Activated T-cell treated with anti-CD3 and anti-CD28 coated beads, Interleukin-2, amount 50 U/mL, for 72 hours (primary cell): ENCODE data around the gene CEP350. TPM values are rescaled to one million over a fixed set of nuclear protein-coding genes. Genes with fewer than 3 reads are reported as not detected.

Experiments used
- ATAC-seq, 2 donors: fragments of 150-1000 bp; cut with Tn5 transposase; replicated peaks in 1 of 2; 2 replicates each; pipeline ENCODE4 v1.10.0; 2021; ENCODE audit warnings: moderate library complexity in 2 of 2, mild to moderate bottlenecking in 1 of 2
- DNase-seq, 2 donors: peaks; one replicate each; pipeline ENCODE4 v3.0.0; 2021 to 2022; ENCODE audit warnings: mixed read lengths in 1 of 2
- H3K27ac Mint-ChIP-seq: one replicate; pipeline ENCODE4 v1.8.0; 2022; ENCODE audit warnings: mild to moderate bottlenecking, moderate library complexity, mixed read lengths
- H3K27me3 Mint-ChIP-seq: one replicate; pipeline ENCODE4 v1.8.0; 2022; ENCODE audit warnings: low read depth, mixed read lengths
- H3K36me3 Mint-ChIP-seq, 2 donors: one replicate each; pipeline ENCODE4 v1.8.0; 2022; ENCODE audit warnings: mixed read lengths in 2 of 2, mild to moderate bottlenecking in 1 of 2; ENCODE audit not compliant: insufficient read depth in 2 of 2
- H3K4me1 Mint-ChIP-seq: one replicate; pipeline ENCODE4 v1.8.0; 2022; ENCODE audit warnings: low read depth, mixed read lengths
- H3K4me3 Mint-ChIP-seq, 2 donors: one replicate each; pipeline ENCODE4 v1.8.0; 2022; ENCODE audit warnings: mild to moderate bottlenecking in 2 of 2, mixed read lengths in 2 of 2, moderate library complexity in 2 of 2
- H3K9me3 Mint-ChIP-seq, 2 donors: one replicate each; pipeline ENCODE4 v1.8.0; 2022; ENCODE audit warnings: mixed read lengths in 2 of 2
- total RNA-seq, 2 donors: library from RNA; stranded (reverse); gene quantifications; one replicate each; pipeline ENCODE4 v1.2.3, GENCODE V29; 2022

CEP350 gene
- total RNA-seq, 2 donors from 2014 or later = 60.6 to 63.7 TPM

DNA sequence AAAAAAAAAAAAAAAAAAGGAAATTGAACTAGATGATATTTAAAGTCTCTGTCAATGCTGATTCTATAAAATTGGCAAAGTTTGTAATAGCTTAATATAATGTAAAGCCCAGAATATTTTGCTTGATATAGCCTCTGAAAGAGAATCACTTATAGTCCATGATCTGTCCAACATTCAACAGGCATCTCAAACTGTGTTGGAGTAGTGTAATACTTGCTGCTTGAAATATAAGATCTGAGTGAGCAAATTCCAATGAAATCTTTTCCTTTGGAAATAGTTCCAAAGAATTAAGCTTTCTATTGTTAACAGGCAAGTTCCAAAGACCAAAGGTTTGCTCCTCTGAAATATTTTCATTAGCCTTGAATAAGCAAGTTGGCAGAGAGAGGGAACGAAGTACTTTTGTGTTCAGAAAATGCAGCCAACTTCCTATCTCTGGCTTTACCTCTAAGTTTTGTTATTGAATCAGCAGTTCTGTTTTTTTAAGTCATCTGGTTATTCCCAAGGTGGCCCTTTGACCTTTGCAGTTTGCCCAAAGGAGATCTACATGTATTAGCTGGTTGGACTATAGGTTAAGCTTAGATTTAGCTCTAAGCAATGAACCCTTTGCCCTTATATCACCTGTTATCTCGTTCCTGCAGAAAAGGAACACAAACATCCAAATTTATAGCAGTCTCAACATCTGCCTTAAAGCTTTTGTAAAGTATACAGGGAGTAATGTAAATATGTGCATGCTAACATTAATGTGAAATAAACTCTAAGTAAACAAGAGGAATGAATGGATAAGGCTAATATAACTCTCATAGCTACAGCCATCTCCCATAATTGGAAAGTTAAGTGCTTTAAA is 24.4 kb upstream of the CEP350 start:
- H3K9me3 Mint-ChIP-seq = no peaks in the 10 kb centered on the region
- H3K4me3 Mint-ChIP-seq = no peak overlapping the region
- no peak for DNase-seq
- no peaks in the 10 kb centered on the region for H3K27me3 Mint-ChIP-seq
- ATAC-seq = no peak
- H3K36me3 Mint-ChIP-seq = no peaks in the 10 kb centered on the region
- H3K4me1 Mint-ChIP-seq = no peaks in the 10 kb centered on the region
- H3K27ac Mint-ChIP-seq = no peak overlapping the region

DNA sequence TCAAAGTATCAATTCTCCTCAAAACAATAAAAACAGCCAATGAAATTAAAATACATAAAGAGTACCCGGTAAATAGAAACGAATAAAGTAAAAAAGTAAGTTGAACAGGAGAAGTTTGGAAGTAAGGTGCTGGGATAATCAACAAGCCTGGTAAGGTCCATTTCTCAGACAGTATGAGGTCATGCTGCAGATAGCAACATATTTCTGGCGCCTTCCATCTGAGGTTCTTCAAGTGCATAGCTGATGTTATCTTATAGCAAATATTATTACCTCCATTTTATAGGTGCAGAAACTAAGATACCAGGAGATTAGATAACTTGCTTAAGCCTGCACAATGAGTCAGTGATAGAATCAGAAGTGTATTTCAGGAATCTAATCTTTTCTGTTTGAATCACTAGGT is 23.7 kb upstream of the CEP350 start:
- Mint-ChIP-seq H3K36me3 (no peaks in the 10 kb centered on the region), H3K27me3 (no peaks in the 10 kb centered on the region), H3K9me3 (no peaks in the 10 kb centered on the region), H3K4me1 (no peaks in the 10 kb centered on the region), H3K27ac (no peak overlapping the region), H3K4me3 (no peak overlapping the region)
- DNase-seq (no peak), ATAC-seq (no peak)

DNA sequence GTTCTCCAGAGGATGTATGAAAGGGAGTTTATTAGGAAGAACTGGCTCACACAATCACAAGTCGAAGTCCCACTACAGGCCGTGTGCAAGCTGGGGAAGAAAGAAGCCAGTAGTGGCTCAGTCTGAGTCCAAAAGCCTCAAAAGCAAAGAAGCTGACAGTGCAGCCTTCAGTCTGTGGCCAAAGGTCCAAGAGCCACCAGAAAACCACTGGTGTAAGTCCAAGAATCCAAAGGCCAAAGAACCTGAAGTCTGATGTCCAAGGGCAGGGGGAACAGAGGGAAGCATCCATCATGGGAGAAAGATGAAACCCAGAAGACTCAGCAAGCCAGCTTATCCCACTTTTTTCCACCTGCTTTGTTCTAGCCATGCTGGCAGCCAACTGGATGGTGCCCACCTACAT is 21.4 kb upstream of the CEP350 start:
- H3K36me3 Mint-ChIP-seq = no peaks in the 10 kb centered on the region
- H3K9me3 Mint-ChIP-seq = no peaks in the 10 kb centered on the region
- H3K4me3 Mint-ChIP-seq = no peak overlapping the region
- no peaks in the 10 kb centered on the region for H3K27me3 Mint-ChIP-seq
- ATAC-seq = no peak
- H3K4me1 Mint-ChIP-seq = no peaks in the 10 kb centered on the region
- DNase-seq = no peak
- no peak overlapping the region for H3K27ac Mint-ChIP-seq

DNA sequence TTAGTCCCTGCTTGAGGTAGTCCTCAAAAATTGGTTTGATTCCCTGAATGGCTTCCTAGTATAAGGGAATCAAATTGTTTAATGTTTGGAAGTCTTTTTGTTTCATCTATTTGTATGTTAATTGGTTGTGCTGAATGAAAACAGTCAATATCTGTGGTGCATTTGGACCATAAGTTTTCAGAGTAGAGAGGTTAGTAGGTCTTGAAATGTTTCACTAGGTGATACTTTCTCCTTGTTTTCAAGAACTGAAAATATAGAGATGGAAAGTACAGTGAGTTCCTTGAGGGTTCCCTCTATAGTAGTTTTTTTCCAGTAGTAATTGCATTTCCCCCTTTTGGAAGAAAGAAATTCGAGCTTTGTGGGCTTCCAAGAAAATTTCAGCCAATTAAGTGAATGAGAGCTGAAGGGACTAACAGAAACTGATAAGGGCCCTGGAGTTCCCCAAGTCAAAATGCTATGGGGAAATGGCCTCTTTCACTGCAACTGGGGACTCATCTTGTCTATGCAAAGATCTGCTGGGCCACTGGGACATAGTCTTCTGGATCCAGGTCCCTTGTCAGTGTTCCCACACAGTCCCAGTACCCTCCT is 18.6 kb upstream of the CEP350 start:
- H3K4me3 Mint-ChIP-seq = no peak overlapping the region
- DNase-seq (no peak), ATAC-seq (no peak)
- no peak overlapping the region for H3K27ac Mint-ChIP-seq
- H3K27me3 Mint-ChIP-seq = no peaks in the 10 kb centered on the region
- no peaks in the 10 kb centered on the region for H3K36me3 Mint-ChIP-seq
- H3K4me1 Mint-ChIP-seq = no peaks in the 10 kb centered on the region
- no peaks in the 10 kb centered on the region for H3K9me3 Mint-ChIP-seq

DNA sequence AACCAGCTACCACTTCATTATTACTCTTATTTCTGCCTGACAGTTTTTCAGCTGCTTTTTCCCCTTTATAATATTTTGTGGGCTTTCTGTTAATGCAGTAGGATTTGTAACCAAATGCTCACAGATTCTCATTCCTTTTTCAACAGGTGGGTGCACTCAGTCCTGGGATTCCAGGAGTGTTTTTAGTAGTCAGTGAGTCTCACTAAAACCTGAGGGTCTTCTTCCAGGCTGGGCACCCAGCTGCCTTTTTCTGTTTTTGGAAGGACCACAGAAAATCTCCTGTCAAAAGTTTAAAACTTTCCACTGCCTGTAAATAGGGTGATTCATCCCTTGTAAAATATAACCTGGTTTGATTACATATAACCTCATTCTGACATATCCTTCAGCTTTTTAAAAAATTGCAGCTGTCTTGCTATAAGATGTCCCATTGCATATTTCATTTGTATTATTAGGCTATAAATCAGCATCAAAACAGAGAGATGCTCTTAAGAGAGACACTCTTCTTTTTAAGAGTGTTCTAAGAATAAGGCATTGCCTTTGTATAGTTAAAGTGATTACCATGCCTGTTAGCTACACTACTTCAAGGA is 16.8 kb upstream of the CEP350 start:
- Mint-ChIP-seq H3K27me3 (no peaks in the 10 kb centered on the region), H3K4me3 (no peak overlapping the region), H3K9me3 (no peaks in the 10 kb centered on the region), H3K36me3 (no peaks in the 10 kb centered on the region), H3K27ac (no peak overlapping the region), H3K4me1 (no peaks in the 10 kb centered on the region)
- DNase-seq (no peak), ATAC-seq (no peak)

DNA sequence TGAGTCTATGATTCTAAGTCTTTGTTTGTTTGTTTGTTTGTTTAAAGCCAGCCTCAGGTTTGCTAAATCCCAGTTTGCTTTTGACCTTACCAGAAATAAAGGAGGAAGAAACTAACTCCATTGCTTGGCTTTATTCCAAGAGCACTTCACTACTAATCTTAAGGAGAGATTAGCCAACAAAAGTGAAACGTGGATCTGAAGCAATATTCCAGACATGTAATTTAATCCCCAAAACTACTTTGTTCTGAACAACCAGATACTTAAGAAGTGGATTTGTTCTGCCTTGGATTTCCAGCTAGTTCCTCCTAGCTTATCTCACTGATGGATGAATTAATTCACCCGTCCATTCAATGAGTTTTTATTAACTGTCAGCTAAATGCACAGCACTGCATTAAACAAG is 15.9 kb upstream of the CEP350 start:
- H3K27me3 Mint-ChIP-seq = no peaks in the 10 kb centered on the region
- H3K27ac Mint-ChIP-seq = no peak overlapping the region
- no peaks in the 10 kb centered on the region for H3K9me3 Mint-ChIP-seq
- DNase-seq (no peak), ATAC-seq (no peak)
- H3K36me3 Mint-ChIP-seq = no peaks in the 10 kb centered on the region
- no peaks in the 10 kb centered on the region for H3K4me1 Mint-ChIP-seq
- H3K4me3 Mint-ChIP-seq = no peak overlapping the region

DNA sequence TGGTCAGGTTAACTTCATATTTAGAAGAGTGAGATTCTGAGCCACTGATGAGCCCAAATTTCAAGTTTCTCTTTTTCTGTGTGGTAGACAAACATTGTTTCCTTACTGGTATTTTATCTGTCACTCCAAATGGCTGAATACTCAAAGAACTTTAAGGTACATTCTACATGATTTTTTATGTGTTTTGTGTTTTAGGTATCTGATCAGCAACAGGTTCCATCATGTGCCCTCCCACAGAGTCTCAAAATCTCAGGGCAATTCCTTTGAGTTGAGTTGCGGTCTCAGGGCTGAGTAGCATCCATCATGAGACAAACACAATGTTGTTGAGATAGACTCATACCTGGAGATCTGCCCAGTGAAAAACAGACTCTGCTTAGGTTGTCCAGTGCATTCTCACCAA is 14.7 kb upstream of the CEP350 start:
- H3K4me1 Mint-ChIP-seq = no peaks in the 10 kb centered on the region
- H3K36me3 Mint-ChIP-seq = no peaks in the 10 kb centered on the region
- ATAC-seq (no peak), DNase-seq (no peak)
- H3K9me3 Mint-ChIP-seq = no peaks in the 10 kb centered on the region
- H3K4me3 Mint-ChIP-seq = no peak overlapping the region
- H3K27ac Mint-ChIP-seq = no peak overlapping the region
- no peaks in the 10 kb centered on the region for H3K27me3 Mint-ChIP-seq

DNA sequence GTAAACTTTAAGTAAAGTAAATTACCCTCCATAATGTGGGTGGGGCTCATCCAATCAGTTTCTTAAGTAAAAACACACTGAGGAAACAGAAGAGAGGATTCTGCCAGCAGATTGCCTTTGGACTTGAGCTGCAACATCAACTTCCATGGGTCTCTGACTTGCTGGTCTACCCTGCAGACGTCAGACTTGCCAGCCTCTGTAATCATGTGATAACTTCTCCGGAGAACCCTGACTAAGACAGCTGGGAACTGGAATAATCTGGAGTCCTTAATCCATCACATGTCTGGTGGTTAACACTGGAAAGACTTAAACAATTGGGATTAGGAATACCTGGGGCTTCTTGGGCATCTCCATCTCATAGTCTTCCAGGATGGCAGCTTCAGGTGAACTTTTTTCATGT is 13.2 kb upstream of the CEP350 start:
- no peaks in the 10 kb centered on the region for H3K4me1 Mint-ChIP-seq
- no peaks in the 10 kb centered on the region for H3K36me3 Mint-ChIP-seq

DNA sequence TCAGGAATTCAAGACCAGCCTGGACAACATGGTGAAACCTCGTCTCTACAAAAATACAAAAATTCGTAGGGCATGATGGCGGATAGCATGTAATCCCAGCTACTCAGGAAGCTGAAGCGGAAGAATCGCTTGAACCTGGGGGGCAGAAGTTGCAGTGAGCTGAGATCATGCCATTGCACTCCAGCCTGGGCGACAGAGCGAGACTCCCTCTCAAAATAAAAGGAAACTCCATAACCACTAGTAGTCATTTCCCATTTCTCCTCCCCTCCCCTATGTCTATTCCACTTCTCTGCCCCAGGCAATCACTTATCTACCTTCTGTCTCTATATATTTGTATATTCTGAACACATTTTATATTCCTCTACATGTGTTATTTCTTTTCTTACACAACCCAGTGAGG is 4.0 kb upstream of the CEP350 start:
- no peak for DNase-seq
- Mint-ChIP-seq H3K36me3 (no peaks in the 10 kb centered on the region), H3K4me3 (no peak overlapping the region), H3K27me3 (no peaks in the 10 kb centered on the region), H3K9me3 (peaks cover 0 to 1% of the 10 kb centered on the region in 2 donors), H3K4me1 (peaks cover 28% of the 10 kb centered on the region), H3K27ac (no peak overlapping the region)
- no peak for ATAC-seq

More for the DNA sequence above, 13.2 kb upstream of the CEP350 start:
- no peak overlapping the region for H3K27ac Mint-ChIP-seq
- no peak overlapping the region for H3K4me3 Mint-ChIP-seq
- no peaks in the 10 kb centered on the region for H3K9me3 Mint-ChIP-seq
- DNase-seq (no peak), ATAC-seq (no peak)
- H3K27me3 Mint-ChIP-seq = no peaks in the 10 kb centered on the region

DNA sequence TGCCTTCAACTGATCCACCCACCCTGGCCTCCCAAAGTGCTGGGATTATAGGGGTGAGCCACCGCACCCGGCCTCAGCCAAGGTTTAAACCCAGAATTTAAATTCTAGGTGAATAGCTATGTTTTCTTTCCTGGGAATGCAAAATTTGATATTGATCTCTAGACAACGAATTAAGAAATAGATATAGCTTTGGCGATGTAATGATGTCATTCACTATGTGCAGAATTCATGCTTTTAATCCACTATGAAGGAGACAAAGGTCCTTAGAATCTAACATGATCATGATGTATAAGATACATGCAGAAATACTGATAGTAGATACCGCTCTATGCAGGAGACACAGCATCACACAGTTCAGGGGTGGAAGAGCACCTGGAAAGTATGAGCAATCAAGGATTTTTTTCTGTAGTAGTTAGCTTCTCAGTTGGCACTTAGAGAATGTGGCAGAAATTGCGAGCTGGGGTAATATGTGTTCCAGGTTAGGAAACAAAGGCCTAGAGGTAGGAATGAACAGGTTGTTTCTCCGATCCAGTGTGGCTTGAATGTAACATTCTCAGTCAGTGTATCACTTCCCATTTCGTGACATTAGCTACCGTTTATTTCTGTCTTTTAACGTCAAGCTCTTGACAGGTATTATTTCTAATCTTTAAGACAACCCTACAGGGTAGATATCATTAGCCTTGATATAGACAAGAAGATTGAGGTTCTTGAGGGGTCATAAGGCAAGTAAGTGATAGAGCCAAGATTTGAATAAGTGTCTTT is 3.0 kb upstream of the CEP350 start:
- Mint-ChIP-seq H3K27ac (peak overlapping the region; percentile 4), H3K4me1 (peaks cover 38% of the 10 kb centered on the region), H3K36me3 (no peaks in the 10 kb centered on the region), H3K27me3 (no peaks in the 10 kb centered on the region), H3K9me3 (peaks cover 0 to 1% of the 10 kb centered on the region in 2 donors), H3K4me3 (peak overlapping the region in 1 of 2 donors; percentile 69)
- no peak for ATAC-seq
- DNase-seq = no peak

DNA sequence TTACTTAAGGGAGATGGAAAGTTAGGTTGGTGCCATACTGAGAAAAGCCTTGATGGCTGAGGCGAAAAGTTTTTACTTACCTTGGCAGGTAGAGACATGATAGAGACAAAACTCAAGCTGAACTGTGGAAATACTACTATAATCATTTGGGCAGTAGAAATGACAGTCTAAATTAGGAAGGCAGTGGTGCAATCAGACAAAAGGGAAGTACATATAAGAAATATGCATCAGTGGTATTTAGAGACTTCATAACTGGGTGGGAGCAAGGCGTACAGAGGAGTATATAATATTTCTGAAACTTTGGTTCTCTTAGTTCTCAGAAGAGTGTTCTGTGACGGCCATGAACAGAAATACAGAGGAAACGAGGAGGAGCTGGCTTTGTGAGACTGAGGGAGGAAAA is 2.4 kb upstream of the CEP350 start:
- Mint-ChIP-seq H3K27me3 (no peaks in the 10 kb centered on the region), H3K9me3 (peaks cover 0 to 1% of the 10 kb centered on the region in 2 donors), H3K4me1 (peaks cover 44% of the 10 kb centered on the region), H3K36me3 (no peaks in the 10 kb centered on the region), H3K27ac (peak overlapping the region; percentile 86), H3K4me3 (peak overlapping the region; percentile 5 to 69)
- ATAC-seq = no peak
- DNase-seq = no peak

DNA sequence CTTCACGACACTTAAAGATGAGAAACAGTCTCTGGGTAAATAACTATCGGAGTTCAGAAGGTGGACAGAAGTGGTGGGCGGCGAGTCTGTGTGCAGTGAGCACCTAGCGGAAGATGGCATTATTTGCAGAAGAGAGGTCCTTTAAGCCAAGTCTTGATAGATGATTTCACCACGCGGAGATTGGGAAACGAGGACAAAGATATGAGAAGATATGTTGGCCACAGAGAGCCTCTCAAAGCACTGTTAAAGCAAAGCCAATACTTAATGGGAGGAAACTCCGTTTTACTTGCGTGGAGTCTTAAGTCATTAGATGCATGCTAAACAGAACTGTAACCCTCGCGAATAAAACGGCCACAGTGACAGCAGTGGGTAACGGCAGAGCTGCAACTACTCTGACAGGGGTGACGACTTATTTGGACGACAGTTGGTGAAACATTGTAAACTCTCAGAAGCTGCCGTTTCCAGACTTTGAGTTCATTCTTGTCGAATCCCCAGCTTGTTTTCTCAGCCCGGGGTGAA is 577 bp upstream of the CEP350 start:
- Mint-ChIP-seq H3K27me3 (no peaks in the 10 kb centered on the region), H3K27ac (peak overlapping the region; percentile 86), H3K36me3 (no peaks in the 10 kb centered on the region), H3K4me3 (peak overlapping the region; percentile 90), H3K4me1 (peaks cover 53% of the 10 kb centered on the region), H3K9me3 (peaks cover 0 to 1% of the 10 kb centered on the region in 2 donors)
- DNase-seq (peak; percentile 58 to 60), ATAC-seq (peak; percentile 32 to 34)

DNA sequence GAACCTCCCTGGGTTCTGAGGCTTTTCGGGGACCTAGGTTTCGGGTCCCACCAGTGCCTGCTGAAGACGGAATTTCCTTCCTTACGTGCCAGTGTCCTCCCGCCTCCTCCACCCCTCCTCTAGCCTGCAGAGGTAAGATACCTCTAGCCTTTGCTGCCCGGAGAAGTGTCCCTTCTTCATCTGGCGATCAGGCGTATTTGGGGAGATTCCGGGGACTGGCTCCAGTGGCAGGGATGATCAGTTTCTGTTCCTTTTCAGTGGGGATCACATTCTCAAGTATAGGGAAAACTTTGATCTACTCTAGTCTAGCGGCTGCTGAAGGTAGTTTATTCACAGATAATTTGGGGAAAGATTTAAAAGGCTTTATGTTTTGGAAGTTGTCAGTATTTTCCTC is 674 bp downstream of the CEP350 start:
- ATAC-seq (no peak), DNase-seq (no peak)
- Mint-ChIP-seq H3K4me3 (peak overlapping the region; percentile 90), H3K36me3 (no peaks in the 10 kb centered on the region), H3K27me3 (no peaks in the 10 kb centered on the region), H3K9me3 (peaks cover 0 to 1% of the 10 kb centered on the region in 2 donors), H3K27ac (peak overlapping the region; percentile 85), H3K4me1 (peaks cover 58% of the 10 kb centered on the region)
